ENCODE results near the gene BCAP29. TPM values are rescaled to one million over a fixed set of nuclear protein-coding genes. Genes with fewer than 3 reads are reported as not detected.

BCAP29 gene
- total RNA-seq, 2 donors from 2014 or later, result 84.1 to 95.2 TPM

DNA sequence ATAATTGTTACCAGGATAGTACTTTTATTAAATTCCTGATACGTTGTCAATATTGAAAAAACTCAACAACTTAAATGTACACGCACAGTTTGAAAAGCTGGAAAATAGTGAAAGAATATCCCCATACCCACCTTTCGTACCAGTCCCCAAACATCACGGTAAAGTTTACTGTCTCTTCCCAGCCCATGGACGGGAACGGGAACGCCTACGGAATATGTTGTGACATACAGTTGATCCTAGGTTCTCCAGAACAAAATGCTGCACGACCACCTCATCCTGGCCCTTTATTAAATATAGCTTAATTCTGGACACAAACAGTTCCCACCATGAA lies 527 bp upstream of the BCAP29 start:
- DNase-seq, result no peak
- peak in 1 of 2 donors; percentile 31 for ATAC-seq
- intact Hi-C loops (cut with DNase I), result no loop called here

- no peak for DNase-seq
- intact Hi-C loops (cut with DNase I), result no loop called here
- ATAC-seq, result no peak
Observed at GRCh38 chr7:107580716-107581383, 804 bp downstream of the BCAP29 start.

DNA sequence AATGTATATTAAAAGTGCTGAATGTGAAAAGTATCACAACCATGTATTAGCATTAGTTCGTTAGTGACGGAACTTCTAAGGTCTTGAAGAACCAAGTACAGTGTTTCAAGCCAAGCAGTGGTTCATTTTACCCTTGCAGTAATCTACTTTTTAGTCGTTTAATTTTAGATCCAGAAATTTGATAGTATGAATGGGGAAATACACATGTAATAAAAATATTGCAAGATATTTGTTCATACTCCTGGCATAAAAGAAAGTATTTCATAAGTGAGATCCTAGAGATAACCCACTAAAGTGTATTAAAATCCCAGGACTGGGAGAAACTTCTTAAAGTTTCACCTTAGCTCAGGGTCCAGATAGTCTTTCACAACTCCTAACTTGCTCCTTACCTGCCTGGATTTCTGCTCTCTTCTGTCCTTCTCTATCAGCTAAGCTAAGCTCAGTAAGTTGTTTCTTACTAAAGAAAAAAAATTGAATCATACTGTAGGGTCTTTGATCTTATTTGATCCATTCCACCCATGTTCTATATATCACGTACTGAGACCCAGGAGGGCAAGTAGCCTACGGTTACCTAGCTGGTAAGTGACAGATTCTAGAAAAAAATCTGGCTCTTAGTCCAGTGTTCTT lies 1.5 kb downstream of the BCAP29 start:
- intact Hi-C loops (cut with DNase I), result no loop called here
- ATAC-seq (no peak), DNase-seq (no peak)

DNA sequence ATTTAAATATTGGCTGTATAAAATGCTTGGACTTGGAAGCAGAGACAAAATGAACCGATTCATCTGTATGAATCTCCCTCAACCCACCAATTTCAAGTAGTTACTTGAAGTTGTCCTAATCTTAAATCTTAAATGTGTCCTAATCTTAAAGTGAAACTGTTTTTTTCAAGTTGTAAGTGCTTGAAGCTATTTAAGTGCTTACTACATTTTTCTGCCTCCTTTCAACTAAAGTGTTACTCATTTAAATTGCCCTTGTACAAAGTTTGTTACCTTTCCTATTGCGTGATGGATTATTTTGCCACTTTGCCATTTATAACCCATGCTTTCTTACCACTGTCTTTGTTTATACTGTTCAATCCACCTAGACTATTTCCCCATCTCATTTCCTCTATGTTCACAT lies 2.8 kb downstream of the BCAP29 start:
- DNase-seq, result no peak
- no peak for ATAC-seq
- intact Hi-C loops (cut with DNase I), result no loop called here

- DNase-seq, result no peak
- no peak for ATAC-seq
- intact Hi-C loops (cut with DNase I), result no loop called here
Observed at GRCh38 chr7:107584716-107585115, 4.7 kb downstream of the BCAP29 start.

DNA sequence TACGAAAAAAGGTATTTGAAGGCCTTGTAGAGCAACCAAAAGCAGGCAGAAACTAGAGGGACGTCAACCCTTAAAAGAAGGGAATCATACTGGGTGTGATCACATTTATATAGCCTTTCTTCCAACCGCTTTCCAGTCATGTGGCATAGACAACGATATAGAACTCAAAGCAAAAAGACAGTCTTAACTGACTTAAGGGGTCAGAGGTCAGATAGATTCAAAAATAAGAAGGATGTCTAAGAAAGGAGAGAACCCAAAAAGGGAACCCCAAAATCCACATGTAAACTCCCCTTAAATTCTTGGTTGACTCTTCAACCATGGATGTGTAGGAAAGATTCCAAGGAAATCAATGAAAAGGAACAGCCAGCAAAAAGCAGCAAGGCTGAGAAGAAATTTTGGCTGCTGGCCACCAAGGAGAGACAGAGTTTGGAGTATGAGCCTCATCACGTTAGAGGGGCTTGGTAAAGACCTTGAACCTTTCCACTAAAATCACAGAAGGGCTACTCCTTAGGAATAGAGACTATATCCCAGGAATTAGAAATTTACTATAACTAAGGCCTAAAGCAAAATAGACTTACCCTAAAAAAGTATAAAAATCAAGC lies 8.6 kb downstream of the BCAP29 start:
- ATAC-seq, result no peak
- DNase-seq, result no peak
- intact Hi-C loops (cut with DNase I), result no loop called here

DNA sequence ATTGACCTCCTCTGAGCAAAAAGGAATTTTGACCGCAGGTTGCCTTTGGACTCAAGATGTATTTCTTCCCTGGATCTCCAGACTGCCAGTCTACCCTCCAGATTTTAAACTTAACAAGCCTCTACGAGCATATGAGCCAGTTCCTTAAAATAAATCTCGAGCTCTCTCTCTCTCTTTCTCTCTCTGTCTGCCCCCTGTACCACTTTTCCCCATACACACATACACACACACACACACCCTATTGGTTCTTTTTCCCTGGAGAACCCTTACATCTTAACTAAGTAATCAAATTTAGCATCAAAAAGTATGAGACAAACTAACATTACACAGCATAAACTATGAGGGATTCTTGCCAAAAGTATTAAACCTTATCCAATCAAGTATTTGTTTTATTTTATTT lies 11.4 kb downstream of the BCAP29 start:
- intact Hi-C loops (cut with DNase I), result no loop called here
- DNase-seq, result no peak
- ATAC-seq, result peak in 1 of 2 donors; percentile 49

DNA sequence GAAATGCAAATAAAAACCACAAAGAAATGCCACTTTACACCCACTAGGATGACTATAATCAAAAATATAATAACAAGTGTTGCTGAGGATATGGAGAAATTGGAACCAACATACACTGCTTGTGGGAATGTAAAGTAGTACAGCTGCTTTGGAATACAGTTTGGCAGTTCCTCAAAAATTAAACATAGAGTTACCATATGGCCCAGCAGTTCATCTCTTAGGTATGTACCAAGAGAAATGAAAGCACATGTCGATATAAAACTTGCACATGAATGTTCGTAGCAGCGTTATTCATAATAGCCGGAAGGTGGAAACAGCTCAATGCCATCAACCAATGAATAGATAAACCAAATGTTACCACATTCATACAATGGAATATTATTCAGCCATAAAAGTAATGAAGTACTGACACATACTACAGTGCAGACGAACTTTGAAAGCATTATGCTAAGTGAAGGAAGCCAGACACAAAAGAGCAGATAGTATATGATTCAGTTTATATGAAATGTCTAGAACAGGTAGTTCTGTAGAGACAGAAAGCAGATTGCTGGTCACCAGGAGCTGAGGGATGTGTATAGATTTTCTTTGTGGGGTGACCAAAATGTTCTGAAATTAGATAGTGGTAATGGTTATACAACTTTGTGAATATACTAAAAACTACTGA lies 12.4 kb downstream of the BCAP29 start:
- intact Hi-C loops (cut with DNase I), result no loop called here
- DNase-seq (no peak), ATAC-seq (no peak)

DNA sequence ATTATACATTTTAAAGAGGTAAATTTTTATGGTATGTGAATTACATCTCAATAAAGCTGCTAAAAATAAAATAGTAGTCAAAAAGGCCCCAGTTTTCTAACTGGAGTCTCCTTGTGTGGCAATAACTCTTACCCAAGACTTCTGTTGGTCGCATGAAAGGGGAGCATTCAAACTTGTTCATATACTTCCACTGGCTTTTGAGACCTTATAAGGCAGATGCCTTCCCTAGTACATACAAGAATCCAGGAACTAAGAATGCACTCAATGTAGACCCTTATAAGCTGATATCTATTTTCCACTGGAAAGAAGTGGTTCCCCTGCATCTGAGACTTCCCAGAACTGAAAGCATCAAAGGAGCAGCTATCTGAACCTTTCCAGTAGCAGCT lies 13.0 kb downstream of the BCAP29 start:
- no peak for ATAC-seq
- intact Hi-C loops (cut with DNase I), result no loop called here
- DNase-seq, result no peak

DNA sequence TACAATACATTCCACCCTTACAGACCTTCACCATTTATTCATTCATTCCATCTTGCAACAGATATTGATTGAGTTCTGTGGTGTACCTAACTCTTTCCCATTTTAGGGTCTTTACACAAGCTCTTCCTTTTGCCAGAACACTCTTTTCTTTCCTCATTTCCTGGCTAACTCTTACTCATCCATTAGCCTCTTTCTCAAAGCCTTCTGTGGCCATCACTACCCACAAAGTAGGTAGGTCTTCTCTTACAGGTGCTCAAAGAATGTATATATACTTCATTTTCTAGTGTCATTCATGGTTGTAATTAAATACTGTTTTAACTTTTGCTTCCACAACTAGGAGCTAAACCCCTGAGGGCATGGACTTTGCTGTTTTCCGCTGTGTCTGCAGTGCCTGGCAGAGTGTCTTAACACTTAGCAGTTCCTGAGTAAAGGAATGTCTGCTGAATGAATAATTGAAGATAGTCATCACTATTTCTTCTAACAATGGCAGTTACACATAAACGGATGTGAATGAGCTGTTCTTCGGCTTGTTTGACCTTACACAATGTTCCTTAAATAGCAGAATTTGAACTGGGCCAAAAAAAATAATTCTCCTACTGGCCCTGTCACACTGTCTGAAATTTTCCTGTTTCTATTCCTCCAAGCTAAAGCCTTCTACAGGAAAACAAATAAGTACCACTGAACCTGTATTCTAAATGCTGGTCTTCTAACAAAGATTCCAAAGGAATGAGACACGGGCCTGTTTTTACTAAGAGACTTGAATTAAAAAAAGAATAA lies 15.1 kb downstream of the BCAP29 start:
- DNase-seq, result peak; percentile 33

GRCh38 chr7:107596881-107597581 lies 17.0 kb downstream of the BCAP29 start:
- DNase-seq (no peak), ATAC-seq (peak in 1 of 2 donors; percentile 18)
- intact Hi-C loops (cut with DNase I), result no loop called here

More for the DNA sequence above, 15.1 kb downstream of the BCAP29 start:
- peak; percentile 78 to 94 for ATAC-seq
- intact Hi-C loops (cut with DNase I), result no loop called here

GRCh38 chr7:107597582-107597916 lies 17.5 kb downstream of the BCAP29 start:
- ATAC-seq (no peak), DNase-seq (no peak)
- intact Hi-C loops (cut with DNase I), result no loop called here

- intact Hi-C loops (cut with DNase I), result no loop called here
- ATAC-seq (no peak), DNase-seq (no peak)
Observed at GRCh38 chr7:107597953-107598352, 17.9 kb downstream of the BCAP29 start.

DNA sequence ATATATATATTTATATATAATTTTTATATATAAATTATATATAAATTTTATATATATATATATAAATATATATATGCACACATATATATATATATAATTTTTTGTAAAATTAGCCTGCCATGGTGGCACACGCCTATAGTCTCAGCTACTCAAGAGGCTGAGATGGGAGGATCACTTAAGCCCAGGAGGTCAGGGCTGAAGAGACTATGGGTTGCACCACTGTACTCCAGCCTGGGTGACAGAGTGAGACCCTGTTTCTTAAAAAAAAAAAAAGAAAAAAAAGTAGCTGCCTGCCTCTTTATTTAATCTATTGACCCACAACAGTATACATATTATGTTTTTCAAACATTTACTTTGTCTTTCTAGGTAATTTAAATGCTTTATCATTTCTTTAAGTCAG lies 19.2 kb downstream of the BCAP29 start:
- DNase-seq, result no peak
- intact Hi-C loops (cut with DNase I), result no loop called here
- no peak for ATAC-seq

DNA sequence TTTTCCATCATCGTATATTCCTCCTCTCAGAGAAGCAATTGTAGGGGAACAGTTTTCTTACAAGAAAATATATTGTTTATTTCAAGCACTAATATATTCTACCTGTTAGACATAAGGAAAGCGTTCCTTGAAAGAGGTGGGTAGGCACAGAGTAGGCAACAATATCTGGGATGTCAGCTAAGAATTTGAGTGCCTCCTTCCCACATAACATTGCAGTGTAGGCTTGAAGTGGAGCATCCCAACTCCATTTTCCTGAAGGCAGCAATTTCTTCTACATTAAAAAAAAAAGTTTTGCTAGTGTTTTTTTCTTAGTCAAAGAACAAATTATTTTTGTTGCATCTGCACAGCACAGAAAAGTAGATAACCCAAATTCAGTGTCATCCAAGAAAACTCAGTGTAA lies 20.8 kb downstream of the BCAP29 start:
- DNase-seq, result no peak
- intact Hi-C loops (cut with DNase I), result loop anchor here in 1 of 2 donors (10.0 kb wide), 1 partner anchor 136 kb away; no protein-coding TSS in a partner anchor
- no peak for ATAC-seq

DNA sequence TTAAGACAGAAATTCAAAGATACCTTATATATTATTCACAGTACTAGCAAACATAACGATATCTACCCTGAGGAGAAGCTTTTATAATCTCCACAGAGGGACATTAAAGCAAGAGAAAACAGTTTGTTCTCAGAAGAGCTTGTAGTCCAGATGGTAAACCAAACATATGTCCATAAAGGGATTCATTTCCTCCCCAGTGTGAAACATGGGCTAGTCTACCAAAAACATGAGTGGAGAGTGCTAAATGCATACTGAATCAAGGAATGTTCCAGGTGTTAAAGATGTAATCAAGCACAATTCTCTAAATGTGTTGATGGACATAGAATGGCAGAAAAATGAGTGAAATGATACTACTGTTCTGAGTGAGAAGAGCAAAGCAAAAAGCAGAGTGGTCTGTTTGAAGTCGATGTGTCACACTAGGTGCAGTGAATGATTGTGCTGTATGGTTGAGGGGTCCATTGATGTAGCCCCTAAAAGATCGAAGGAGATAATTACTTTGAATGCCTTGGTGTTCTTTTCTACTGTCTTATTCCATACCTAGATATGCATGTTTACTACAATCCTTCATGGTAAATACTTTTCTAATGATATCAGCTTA lies 25.3 kb downstream of the BCAP29 start:
- intact Hi-C loops (cut with DNase I), result loop anchor here in 1 of 2 donors (10.0 kb wide), 1 partner anchor 141 kb away; no protein-coding TSS in a partner anchor
- no peak for ATAC-seq
- DNase-seq, result no peak

GRCh38 chr7:107606303-107606702 lies 26.3 kb downstream of the BCAP29 start:
- intact Hi-C loops (cut with DNase I), result loop anchor here in 1 of 2 donors (10.0 kb wide), 1 partner anchor 142 kb away; no protein-coding TSS in a partner anchor
- no peak for ATAC-seq
- no peak for DNase-seq

DNA sequence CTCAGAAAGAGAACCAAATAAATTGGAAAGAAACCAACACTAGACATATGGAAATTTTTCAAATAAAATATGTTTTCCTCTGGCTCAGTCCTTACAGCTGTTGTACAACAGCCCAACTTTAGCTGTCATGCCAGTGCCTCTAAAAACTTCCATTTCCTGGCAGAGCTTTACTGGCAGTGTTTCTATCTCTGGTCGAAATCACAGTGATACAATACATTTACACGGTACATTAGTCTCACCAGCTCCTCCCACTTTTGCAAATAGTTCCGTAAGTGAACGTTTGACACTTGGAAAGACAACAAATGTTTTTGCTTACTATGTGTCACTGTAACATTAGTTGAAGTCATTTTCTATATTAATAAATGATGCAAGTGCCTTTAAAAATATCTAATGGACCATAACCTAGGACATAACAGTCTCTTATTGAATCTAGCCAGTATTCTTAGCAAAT lies 29.8 kb downstream of the BCAP29 start:
- ATAC-seq (peak; percentile 41 to 70), DNase-seq (no peak)
- intact Hi-C loops (cut with DNase I), result loop anchor here in 1 of 2 donors (10.0 kb wide), 1 partner anchor 145 kb away; no protein-coding TSS in a partner anchor

All from left cardiac atrium (tissue), 4 donors.